ENCODE measurements around the gene SLC9A5.

GRCh38 chr16:67275321-67275720 is 26.5 kb downstream of the SLC9A5 start:
- TF ChIP-seq CTCF (IDR thresholded peaks at IDR 0.05), result no peak
- no peak for TF ChIP-seq EP300 (IDR thresholded peaks at IDR 0.05)
- TF ChIP-seq POLR2A (IDR thresholded peaks at IDR 0.05), result no peak

All from ovary (tissue), 3 donors.